SK-N-SH (cell line): ENCODE data around the gene CR1L.

ENCODE experiments used
- CTCF ChIP-seq: fragments of 200-600 bp; sonication (generic); IDR thresholded peaks from 2 replicates; pipeline ENCODE4 v1.6.1; 2017; ENCODE audit warnings: antibody characterized with exemption, mild to moderate bottlenecking, moderate library complexity
- EZH2phosphoT487 ChIP-seq: fragments of 200-600 bp; sonication (generic); IDR thresholded peaks from 2 replicates; pipeline ENCODE4 v1.6.1; 2017; ENCODE audit warnings: low read depth, mixed run types, mild to moderate bottlenecking, antibody characterized with exemption, moderate library complexity, borderline replicate concordance
- FOXM1 ChIP-seq: IDR thresholded peaks from 2 replicates; pipeline ENCODE4 v1.4.0; 2012; ENCODE audit warnings: low read depth, mild to moderate bottlenecking
- IRF3 ChIP-seq: fragments of 150-350 bp; IDR thresholded peaks from 2 replicates; pipeline ENCODE4 v1.6.1; 2016; ENCODE audit warnings: mild to moderate bottlenecking, low read depth, low read length
- JUND ChIP-seq: IDR thresholded peaks from 2 replicates; pipeline ENCODE4 v1.4.0; 2012
- MEF2A ChIP-seq: IDR thresholded peaks from 2 replicates; pipeline ENCODE4 v1.4.0; 2012; ENCODE audit warnings: low read depth, borderline replicate concordance
- NFIC ChIP-seq: IDR thresholded peaks from 2 replicates; pipeline ENCODE4 v1.4.0; 2012; ENCODE audit warnings: borderline replicate concordance
- NRF1 ChIP-seq: IDR thresholded peaks from 2 replicates; pipeline ENCODE4 v1.6.1; 2012; ENCODE audit warnings: low read depth, mild to moderate bottlenecking, low read length
- POLR2AphosphoS5 ChIP-seq: IDR thresholded peaks from 2 replicates; pipeline ENCODE4 v1.6.1; 2012; ENCODE audit warnings: low read depth, low read length
- RFX5 ChIP-seq: IDR thresholded peaks from 2 replicates; pipeline ENCODE4 v1.6.1; 2012; ENCODE audit warnings: mild to moderate bottlenecking, improper control_type of control experiment, low read length
- SIN3A ChIP-seq: IDR thresholded peaks from 2 replicates; pipeline ENCODE4 v1.6.1; 2012; ENCODE audit warnings: low read depth, mild to moderate bottlenecking, low read length, moderate library complexity, borderline replicate concordance

GRCh38 chr1:207647671-207648333, 2.9 kb downstream of the CR1L start:
- TF ChIP-seq EZH2phosphoT487 (no peak), POLR2AphosphoS5 (no peak), NFIC (no peak), IRF3 (no peak), CTCF (no peak), FOXM1 (no peak), JUND (no peak), NRF1 (no peak), RFX5 (no peak), MEF2A (no peak), SIN3A (no peak)
